Ovary (tissue), 9 donors: ENCODE measurements around the gene ETHE1. TPM values are rescaled to one million over a fixed set of nuclear protein-coding genes. Genes with fewer than 3 reads are reported as not detected.

ENCODE experiments used
- DNase-seq, 5 donors: peaks; one replicate each; pipeline ENCODE4 v3.0.0-alpha.2; 2019 to 2020
- H3K27ac ChIP-seq, 2 donors: fragments of 200-600 bp; one replicate each; pipeline versions ENCODE4 v1.5.1 to v1.8.0; 2019 to 2022
- H3K27me3 ChIP-seq: fragments of 200-600 bp; one replicate; pipeline ENCODE4 v1.8.0; 2022
- H3K36me3 ChIP-seq: fragments of 200-600 bp; sonication (generic); one replicate; pipeline ENCODE4 v1.5.1; 2019
- H3K4me1 ChIP-seq: one replicate; pipeline ENCODE4 v1.8.1; 2013; ENCODE audit warnings: mild to moderate bottlenecking, moderate library complexity; ENCODE audit not compliant: insufficient read depth
- H3K4me3 ChIP-seq: fragments of 200-600 bp; sonication (generic); one replicate; pipeline ENCODE4 v1.5.1; 2017
- H3K9me3 ChIP-seq, 2 donors: fragments of 200-600 bp in 1 of 2; sonication (generic) in 1 of 2; one replicate each; pipeline versions ENCODE4 v1.5.1 to v1.8.1; 2013 to 2019; ENCODE audit warnings: mild to moderate bottlenecking in 1 of 2, moderate library complexity in 1 of 2
- EP300 ChIP-seq: sonication (generic); formaldehyde crosslinking; IDR thresholded peaks from one replicate; pipeline ENCODE4 v1.6.1; 2017; ENCODE audit warnings: antibody characterized with exemption
- POLR2A ChIP-seq: fragments of 450-650 bp; IDR thresholded peaks from one replicate; pipeline ENCODE4 v1.6.1; 2017; ENCODE audit warnings: antibody characterized with exemption, mild to moderate bottlenecking, moderate library complexity
- WGBS, 3 donors: extraction: QIAGEN DNeasy Blood & Tissue Kit in 1 of 3; methylation state at CpG; one replicate each; pipeline versions ENCODE4 v1.1.5 to v1.1.7; 2013 to 2017; 5-methylcytosine and 5-hydroxymethylcytosine counted together
- intact Hi-C, 4 donors: fragments of 100-400 bp; cut with DNase I; formaldehyde crosslinking; loops; one replicate each; pipeline versions ENCODE4 v1.11.0 to v1.15.1; 2022 to 2023
- polyA plus RNA-seq, 2 donors: library from polyadenylated mRNA; stranded (reverse); fragments of 200-250 nt in 1 of 2; fragments of 350-450 nt in 1 of 2; fragmentation: Illumina TruSeq in 1 of 2; extraction: RNeasy Lipid Tissue Mini Kit (QIAGEN cat#74804) in 1 of 2; gene quantifications; one replicate each; pipeline ENCODE4 v1.2.3, GENCODE V29; 2013 to 2014
- total RNA-seq, 7 donors: library from RNA; depleted of rRNA in 2 of 7; stranded (reverse); fragments of >200 nt in 2 of 7; fragmentation: NEBNext Ultra II Directional in 3 of 7; extraction: Animal tissue kit (Norgen Biotek cat#: 25700) in 3 of 7; gene quantifications; one replicate each; pipeline versions ENCODE4 v1.1.0 to v1.2.4, GENCODE V29; 2016 to 2023
- TF ChIP-seq, protein P1 (sequence below), 3 donors: fragments of 450-650 bp in 2 of 3; fragments of 200-600 bp in 1 of 3; IDR thresholded peaks; one replicate each; pipeline versions ENCODE4 v1.5.1 to v1.8.0; 2016 to 2022; ENCODE audit warnings: antibody characterized with exemption in 3 of 3, mild to moderate bottlenecking in 1 of 3
- donor health status: DM: no; HTN: no; CAD: no; lungs with moderate emphysema.
- donor health status: DM: no; HTN: no; CAD: no.
- donor health status: Bipolar disorder and iron deficiency.
- donor health status: DM: yes; HTN: yes; CAD: no.
- donor health status: DM: no; HTN: no; CAD: no.
- donor health status: DM: yes; HTN: yes; CAD: no.

Gene ETHE1
- total and polyA plus RNA-seq, 9 donors, result 16.1 to 28.7 (median 24.0) TPM

DNA sequence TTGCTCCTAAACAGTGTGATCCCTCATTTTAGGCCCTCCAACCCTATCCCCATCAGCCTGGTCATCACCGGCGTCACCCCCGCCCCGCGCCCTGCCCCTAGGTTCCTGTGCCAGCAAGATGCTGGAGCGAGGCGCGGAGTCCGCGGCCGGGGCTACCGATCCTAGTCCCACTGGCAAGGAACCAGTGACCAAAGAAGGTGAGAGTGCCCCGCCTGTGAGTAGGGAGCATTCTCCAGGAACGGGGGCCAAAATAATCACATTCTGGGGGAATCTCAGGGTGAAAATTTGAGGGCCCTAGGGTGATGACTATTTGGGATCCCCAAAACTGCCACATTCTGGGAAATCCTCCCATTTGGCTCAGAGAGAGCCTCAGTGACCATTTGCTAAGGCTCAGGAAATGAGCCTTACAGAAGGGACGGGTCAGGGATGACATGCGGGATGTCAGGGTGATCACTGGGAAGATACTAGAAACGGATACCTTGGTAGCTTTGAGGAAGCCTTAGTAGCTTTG, 7.4 kb upstream of the ETHE1 start:
- WGBS, 3 donors, result 5 to 7% (median 7%) methylated on average over 17 of the region's 17 CpGs
- intact Hi-C loops, result loop anchor here in 1 of 4 donors (5.0 kb wide), 1 partner anchor 63 kb away; the partner anchor contains the start of genes IRGQ and ZNF576

DNA sequence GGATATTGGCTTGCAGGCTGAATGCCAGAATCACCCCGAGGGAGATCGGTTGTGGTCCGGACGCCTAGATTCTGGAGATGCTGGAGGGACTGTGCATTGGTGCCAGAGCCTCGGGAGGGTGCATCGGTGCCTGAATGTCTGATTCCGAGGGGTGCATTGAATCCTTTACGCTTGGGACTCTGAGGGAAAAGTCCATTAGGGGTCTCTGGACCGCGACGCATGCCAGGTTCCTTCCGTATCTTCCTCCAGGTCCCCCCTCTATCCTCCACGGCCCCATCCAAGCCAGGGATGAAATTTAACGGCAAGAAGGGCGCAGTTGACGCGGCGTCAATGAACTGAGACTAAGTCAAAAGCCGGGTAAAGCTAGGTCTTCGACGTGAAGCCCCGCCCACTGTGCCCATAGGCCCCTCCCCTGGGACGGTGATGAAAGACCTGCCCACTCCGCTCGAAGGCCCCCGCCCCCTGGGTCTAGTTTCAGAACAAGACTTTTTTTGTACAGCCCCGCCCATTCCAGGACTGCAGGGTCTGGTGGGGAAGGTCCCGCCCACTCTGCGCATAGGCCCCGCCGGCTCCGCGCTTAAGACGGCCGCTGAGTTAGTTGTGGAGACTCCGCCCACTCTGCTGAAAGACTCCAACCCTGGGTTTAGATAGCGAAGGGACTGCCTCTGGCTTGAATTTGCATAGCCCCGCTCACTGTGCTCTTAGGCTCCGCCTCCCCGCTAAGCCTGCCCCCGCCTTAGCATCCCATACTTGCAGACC, 6.7 kb upstream of the ETHE1 start:
- TF ChIP-seq, protein P1, sequence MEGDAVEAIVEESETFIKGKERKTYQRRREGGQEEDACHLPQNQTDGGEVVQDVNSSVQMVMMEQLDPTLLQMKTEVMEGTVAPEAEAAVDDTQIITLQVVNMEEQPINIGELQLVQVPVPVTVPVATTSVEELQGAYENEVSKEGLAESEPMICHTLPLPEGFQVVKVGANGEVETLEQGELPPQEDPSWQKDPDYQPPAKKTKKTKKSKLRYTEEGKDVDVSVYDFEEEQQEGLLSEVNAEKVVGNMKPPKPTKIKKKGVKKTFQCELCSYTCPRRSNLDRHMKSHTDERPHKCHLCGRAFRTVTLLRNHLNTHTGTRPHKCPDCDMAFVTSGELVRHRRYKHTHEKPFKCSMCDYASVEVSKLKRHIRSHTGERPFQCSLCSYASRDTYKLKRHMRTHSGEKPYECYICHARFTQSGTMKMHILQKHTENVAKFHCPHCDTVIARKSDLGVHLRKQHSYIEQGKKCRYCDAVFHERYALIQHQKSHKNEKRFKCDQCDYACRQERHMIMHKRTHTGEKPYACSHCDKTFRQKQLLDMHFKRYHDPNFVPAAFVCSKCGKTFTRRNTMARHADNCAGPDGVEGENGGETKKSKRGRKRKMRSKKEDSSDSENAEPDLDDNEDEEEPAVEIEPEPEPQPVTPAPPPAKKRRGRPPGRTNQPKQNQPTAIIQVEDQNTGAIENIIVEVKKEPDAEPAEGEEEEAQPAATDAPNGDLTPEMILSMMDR (IDR thresholded peaks at IDR 0.05), result no peak
- TF ChIP-seq EP300, result peak; percentile 58
- no peak for TF ChIP-seq POLR2A
- intact Hi-C loops, result loop anchor here in 1 of 4 donors (5.0 kb wide), 1 partner anchor 64 kb away; the partner anchor contains the start of genes IRGQ and ZNF576
- no peaks in the 10 kb centered on the region for H3K27me3 ChIP-seq
- H3K27ac ChIP-seq, result peak overlapping the region; percentile 5 to 74
- H3K4me3 ChIP-seq, result peak overlapping the region; percentile 65
- H3K4me1 ChIP-seq, result peaks cover 5% of the 10 kb centered on the region
- 0 to 1% (median 0%) methylated on average over 41 of the region's 41 CpGs for WGBS, 3 donors
- H3K36me3 ChIP-seq, result no peaks in the 10 kb centered on the region
- no peaks in the 10 kb centered on the region for H3K9me3 ChIP-seq
- peak; percentile 98 to 100 (median 100) for DNase-seq

More for the DNA sequence above, 7.4 kb upstream of the ETHE1 start:
- Histone ChIP-seq H3K27me3 (no peaks in the 10 kb centered on the region), H3K27ac (peak overlapping the region; percentile 2 to 74), H3K36me3 (no peaks in the 10 kb centered on the region), H3K4me1 (peaks cover 5% of the 10 kb centered on the region), H3K9me3 (no peaks in the 10 kb centered on the region), H3K4me3 (peak overlapping the region; percentile 65)
- DNase-seq, result no peak
- TF ChIP-seq, protein P1 (IDR thresholded peaks at IDR 0.05), result no peak

DNA sequence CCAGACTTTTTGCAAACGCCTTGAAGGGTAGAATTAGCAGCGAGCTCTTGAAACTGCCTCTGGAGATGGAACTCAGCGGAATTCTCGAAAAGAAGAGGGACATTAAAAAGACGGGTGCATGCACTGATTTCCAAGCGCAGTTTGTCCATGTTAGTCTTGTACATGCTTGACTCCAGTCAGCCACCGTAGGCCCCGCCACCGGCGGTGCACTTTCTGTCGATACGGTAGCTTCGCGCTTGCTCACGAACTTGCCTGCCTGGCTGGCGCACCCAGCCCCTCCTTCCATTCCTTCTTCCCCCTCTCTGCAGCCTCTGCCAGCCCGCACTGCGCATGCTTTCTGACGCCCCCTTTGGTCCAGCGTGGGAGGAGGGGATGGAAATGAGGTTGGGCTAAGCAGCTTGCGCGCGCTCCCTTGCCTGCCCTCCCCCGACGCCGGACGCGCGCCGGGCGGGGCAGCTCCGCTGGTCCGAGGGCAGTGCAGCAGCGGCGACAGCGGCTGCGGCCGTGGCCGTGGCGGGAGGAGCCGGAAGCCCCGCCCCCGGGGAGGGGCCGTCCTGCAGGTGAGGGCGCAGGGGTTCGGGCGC, 6.1 kb upstream of the ETHE1 start, which contains the start of gene ZNF575:
TSS of gene ZNF575 (plus strand) at position 227 of the 584 bp plus-strand sequence. CDS start 1,235 bp downstream, outside the sequence.
- WGBS, 3 donors, result 0 to 1% (median 0%) methylated on average over 33 to 47 of the region's 47 CpGs
- H3K4me1 ChIP-seq, result peaks cover 5% of the 10 kb centered on the region
- TF ChIP-seq POLR2A, result no peak
- TF ChIP-seq, protein P1 (IDR thresholded peaks at IDR 0.05), result peak in 1 of 3 donors; percentile 10
- TF ChIP-seq EP300, result no peak
- peak within 1 kb of the TSS; percentile 65 for H3K4me3 ChIP-seq
- intact Hi-C loops, result loop anchor here in 1 of 4 donors (5.0 kb wide), 1 partner anchor 64 kb away; the partner anchor contains the start of genes IRGQ and ZNF576
- no peaks in the 10 kb centered on the region for H3K36me3 ChIP-seq
- DNase-seq, result peak; percentile 88 to 93 (median 92)
- H3K27ac ChIP-seq, result peak within 1 kb of the TSS; percentile 5 to 74
- no peaks in the 10 kb centered on the region for H3K27me3 ChIP-seq
- H3K9me3 ChIP-seq, result no peaks in the 10 kb centered on the region

DNA sequence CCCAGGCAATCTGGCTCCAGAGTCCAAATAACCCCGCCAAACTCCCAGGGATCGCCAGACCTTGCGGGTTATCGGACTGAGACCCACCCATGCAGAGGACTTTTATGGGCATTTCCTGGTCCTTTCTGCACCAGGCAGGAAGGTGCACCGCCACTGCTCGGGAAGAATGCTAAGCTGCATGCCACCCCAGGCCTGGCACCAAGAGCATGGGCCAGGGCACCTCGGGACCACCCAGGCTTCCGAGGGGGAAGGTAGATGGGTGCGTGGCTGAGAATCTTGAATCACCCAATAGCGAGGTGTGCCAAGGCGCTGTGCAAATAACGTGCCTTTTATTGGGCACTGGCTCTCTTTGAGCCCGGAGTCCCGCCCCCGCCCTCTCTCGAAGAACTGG, 5.6 kb upstream of the ETHE1 start:
- WGBS, 3 donors, result 0 to 1% (median 0%) methylated on average over 16 of the region's 16 CpGs
- H3K9me3 ChIP-seq, result no peaks in the 10 kb centered on the region
- H3K36me3 ChIP-seq, result no peaks in the 10 kb centered on the region
- peaks cover 6% of the 10 kb centered on the region for H3K4me1 ChIP-seq
- H3K27ac ChIP-seq, result peak overlapping the region in 1 of 2 donors; percentile 74
- no peak for TF ChIP-seq EP300
- TF ChIP-seq POLR2A, result no peak
- TF ChIP-seq, protein P1 (IDR thresholded peaks at IDR 0.05), result no peak
- intact Hi-C loops, result loop anchor here in 1 of 4 donors (5.0 kb wide), 1 partner anchor 65 kb away; the partner anchor contains the start of genes IRGQ and ZNF576
- H3K27me3 ChIP-seq, result no peaks in the 10 kb centered on the region
- DNase-seq, result peak in 4 of 5 donors; percentile 43 to 69 (median 68)
- peak overlapping the region; percentile 65 for H3K4me3 ChIP-seq
